Stimulated activated CD4-positive, alpha-beta T cell treated with anti-CD3 and anti-CD28 coated beads, Interleukin-1b, Interleukin-23, amount 100 ng/mL, for 24 hours (primary cell): ENCODE results near the gene TMEM198.

Experiments
- DNase-seq, 4 experiments: peaks; one replicate each; pipeline ENCODE4 v3.0.0-alpha.2; 2020; ENCODE audit warnings: low read depth in 4 of 4, low spot score in 1 of 4

Gene TMEM198

DNA sequence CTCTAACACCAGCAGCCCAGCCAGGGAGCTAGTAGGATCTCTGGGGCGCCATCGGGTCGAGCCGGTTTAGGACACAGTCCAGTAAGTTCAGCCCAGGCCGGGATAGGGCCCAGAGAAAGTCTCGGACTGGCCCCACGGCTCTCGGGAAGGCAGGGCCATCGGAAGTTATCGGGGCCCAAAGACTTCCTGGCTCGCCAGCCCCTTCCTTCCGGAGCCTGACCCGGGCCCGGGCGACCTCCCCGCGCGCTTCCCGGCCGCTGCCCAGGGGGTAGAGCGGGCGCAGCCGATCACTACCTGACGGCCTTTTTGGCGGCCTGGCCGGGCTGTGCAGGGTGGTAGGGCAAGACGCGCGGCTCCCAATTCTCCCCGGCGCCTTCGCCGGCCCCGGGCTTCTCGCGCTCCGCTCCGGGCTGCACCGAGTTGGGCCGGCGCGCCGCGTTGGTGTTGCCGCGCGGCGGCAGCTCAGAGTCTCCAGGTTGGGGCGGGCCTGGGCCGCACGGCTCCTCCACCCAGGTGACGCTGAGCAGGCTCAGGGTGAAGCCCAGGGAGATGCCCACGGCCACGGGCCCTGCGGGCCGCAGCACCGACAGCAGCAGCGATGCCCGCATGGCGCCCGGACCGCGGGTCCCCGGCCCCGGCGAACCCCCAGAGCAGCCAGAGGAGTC, 765 bp upstream of the TMEM198 start:
- peak in 1 of 4 experiments; percentile 21 for DNase-seq

GRCh38 chr2:219544567-219544966, 739 bp downstream of the TMEM198 start:
- no peak for DNase-seq

DNA sequence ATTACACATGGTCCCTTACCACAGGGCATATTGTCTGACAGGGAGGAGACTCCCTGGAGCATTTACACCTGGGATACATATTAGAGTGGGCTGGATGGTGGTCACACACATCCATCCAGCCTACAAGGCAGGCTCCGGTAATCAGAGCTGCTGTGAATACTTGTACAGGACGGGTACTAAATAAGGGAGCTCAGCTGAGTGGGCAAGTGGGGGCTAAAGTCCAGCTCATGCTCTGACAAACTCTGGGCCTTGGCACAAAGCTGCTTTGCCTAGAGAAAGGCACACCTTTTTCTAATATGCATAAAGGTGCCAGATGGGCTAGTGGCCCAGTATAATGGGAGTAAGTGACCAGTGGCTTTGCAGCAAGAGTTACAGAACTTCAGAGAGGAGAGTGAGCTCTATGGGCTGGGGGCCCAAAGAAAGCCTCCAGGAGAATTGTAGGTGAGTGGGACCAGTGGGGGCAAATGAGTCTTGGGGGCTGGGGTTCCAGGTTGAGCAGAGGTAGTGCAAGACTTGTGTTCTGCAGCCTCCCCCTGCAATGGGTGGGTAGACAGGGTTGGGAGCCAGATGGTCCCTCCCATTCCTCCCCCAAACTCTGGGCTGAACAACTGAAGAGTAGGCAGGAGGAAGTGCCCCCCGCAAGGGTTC, 1.6 kb downstream of the TMEM198 start:
- no peak for DNase-seq

DNA sequence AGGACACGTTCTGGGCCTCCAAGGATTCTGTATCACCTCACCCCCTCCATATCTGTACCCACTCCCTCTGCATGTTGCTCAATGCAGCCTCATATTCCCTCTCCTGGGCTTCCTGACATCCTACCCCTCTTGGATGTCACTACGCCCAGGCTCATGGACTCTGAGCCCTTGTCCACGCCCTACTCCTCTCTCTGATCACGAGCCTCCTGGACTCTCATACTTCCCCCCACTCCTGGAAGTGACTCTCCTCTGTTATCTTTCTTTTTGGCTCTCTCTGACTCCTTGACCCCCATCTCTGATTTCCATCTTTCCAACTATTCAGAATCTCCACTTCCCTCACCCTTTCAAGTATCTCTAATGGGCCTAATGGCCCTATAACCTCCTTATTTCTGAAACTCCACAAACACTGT, 2.1 kb downstream of the TMEM198 start:
- no peak for DNase-seq

DNA sequence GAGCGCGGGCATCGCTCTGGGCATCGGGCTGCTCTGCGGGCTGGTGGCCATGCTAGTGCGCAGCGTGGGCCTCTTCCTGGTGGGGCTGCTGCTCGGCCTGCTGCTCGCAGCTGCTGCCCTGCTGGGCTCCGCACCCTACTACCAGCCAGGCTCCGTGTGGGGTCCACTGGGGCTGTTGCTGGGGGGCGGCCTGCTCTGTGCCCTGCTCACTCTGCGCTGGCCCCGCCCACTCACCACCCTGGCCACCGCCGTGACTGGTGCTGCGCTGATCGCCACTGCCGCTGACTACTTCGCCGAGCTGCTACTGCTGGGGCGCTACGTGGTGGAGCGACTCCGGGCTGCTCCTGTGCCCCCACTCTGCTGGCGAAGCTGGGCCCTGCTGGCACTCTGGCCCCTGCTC, 3.8 kb downstream of the TMEM198 start:
- DNase-seq, result no peak

DNA sequence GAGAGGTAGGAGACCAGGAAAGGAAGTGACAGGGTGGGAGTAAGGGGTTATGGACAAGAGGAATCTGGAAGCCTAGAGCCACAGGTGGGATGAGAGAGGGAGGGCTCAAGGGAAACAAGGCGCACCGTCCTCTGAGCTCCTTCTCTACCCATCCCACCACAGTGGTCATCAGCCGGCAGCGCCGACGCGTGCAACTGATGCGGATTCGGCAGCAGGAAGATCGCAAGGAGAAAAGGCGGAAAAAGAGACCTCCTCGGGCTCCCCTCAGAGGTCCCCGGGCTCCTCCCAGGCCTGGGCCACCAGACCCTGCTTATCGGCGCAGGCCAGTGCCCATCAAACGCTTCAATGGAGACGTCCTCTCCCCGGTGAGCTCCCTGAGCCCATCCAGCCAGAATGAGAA, 5.2 kb downstream of the TMEM198 start:
- DNase-seq, result no peak

DNA sequence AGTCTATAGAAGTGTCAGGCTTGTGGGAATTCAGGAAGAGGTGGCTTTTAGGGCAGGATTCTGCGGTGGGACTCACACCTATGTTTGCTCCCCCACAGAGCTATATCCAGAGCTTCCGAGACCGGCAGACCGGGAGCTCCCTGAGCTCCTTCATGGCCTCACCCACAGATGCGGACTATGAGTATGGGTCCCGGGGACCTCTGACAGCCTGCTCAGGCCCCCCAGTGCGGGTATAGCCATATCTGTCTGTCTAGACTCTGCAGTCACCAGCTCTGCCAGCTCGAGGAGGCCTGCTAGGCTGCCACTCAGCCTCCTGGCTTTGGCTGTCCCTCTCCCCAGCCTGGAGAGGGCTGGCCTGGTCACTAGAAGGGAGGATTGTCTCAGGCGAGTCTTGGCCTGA, 5.8 kb downstream of the TMEM198 start:
- no peak for DNase-seq

DNA sequence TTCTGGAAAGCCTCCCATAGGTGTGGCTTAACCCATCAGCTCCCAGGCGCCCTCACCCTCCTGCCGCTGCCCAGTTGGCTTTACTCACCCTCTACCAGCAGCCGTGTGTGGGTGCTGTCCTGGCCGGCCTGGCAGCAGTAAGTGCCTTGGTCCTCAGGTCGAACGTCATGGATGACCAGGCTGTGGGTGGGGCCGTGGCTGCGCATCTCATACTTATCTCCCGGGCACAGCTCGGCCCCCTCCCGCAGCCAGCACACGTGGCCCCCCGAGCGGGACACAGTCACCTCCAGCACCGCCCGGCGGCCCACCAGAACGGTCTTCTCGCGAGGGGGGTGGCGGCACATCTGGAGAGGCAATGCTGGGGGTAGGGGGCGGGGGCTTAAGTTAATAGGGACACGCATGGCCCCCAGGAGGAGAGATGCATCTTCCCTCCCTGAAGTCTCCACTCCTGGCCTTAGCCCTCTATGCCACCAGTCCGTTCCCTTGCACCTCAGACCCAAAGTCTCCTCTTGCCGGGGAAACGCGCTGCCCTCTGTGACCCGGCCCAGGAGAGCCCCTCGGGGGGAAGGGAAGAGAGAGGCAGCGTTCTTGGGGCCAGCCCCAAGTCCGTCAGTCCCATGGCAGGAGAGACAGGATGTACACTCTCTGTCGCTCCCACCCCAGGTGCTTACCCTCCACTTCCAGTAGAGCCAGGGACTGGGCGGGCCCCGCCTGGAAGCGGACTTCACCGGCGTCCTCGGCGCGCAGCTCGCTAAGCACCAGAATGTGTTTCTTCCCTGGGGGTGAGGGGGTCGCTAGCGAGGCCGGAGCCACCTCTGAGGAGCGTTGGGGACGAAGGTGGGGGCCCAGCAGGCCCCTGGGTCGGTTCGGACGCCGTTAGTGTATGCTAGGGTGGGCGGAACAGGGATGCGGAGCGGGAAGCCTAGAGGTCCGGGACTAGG, 7.9 kb downstream of the TMEM198 start:
- no peak for DNase-seq

GRCh38 chr2:219552382-219553167, 8.7 kb downstream of the TMEM198 start:
- peak; percentile 65 to 76 (median 70) for DNase-seq

DNA sequence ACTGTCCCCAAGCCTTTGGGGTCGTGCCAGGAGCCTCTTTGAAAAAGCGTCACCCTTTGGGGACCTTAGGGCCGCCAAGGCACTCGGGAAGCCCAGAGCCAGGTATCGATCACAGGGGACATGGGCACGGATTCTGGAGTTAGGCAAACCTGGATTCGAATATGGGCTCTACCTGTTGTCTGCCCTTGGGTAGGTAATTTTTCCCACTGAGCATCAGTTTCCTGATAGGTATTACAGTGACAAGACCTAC, 9.3 kb downstream of the TMEM198 start:
- DNase-seq, result no peak

- DNase-seq, result no peak
These were observed 9.7 kb downstream of the TMEM198 start for GRCh38 chr2:219553463-219553963.

DNA sequence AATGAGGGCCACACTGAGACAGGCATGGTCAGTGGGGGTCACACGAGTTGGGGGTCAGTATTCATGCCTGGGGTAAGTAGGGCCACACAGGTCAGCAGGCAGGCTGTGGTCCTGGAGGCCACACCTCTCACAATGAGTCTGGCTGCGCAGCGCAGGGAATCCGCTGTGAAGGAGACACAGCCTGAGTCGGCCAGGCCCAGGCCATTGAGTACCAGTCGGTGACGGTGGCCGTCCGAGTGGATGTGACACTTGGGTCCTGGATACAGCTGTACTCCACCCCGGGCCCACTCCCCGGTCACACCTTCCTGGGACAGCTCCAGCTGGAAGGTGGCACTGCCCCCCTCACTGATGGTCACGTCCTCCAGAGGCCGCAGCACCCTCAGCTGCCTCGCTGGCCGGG, 10.5 kb downstream of the TMEM198 start:
- DNase-seq, result no peak

DNA sequence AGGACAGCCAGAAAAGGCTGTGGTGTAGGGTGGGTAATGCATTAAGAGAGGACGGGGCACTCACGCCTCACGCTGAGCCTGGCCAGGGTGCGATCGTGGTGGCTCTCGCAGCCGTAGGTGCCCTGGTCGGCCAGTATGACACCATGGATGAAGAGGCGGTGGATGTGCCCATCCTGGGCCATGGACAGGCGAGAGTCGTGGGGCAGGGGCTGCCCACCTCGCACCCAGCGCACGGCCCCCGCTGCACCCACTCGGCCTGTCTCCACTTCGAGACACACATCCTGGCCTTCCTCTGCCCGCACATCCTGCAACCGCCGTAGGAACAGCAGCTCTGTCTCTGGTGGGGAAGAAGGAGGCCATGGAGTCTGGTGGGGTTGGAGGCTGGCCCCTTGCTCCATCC, 12.1 kb downstream of the TMEM198 start:
- no peak for DNase-seq

DNA sequence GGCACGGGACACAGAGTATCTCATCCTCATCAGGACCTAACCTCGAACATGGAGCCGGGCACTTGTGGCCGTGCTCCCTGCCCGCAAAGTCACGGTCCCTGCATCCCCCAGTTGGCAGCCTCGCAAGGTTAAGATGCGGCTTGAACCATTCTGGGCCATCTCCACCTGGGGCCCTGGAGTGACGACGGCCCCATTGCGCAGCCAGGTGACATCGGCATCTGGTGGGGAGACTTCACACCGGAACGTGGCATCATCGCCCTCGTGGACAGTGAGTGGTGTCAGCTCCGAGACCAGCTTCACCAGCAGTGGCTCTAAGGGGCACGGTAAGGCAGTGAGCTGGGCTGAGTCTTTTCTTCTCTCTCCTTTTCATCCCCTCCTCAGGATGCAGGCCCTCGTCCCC, 12.6 kb downstream of the TMEM198 start:
- DNase-seq, result no peak

GRCh38 chr2:219557320-219557719, 13.5 kb downstream of the TMEM198 start:
- no peak for DNase-seq

- DNase-seq, result no peak
These were observed 14.3 kb downstream of the TMEM198 start for GRCh38 chr2:219557791-219558785.

- no peak for DNase-seq
These were observed 15.5 kb downstream of the TMEM198 start for GRCh38 chr2:219559156-219559915.

DNA sequence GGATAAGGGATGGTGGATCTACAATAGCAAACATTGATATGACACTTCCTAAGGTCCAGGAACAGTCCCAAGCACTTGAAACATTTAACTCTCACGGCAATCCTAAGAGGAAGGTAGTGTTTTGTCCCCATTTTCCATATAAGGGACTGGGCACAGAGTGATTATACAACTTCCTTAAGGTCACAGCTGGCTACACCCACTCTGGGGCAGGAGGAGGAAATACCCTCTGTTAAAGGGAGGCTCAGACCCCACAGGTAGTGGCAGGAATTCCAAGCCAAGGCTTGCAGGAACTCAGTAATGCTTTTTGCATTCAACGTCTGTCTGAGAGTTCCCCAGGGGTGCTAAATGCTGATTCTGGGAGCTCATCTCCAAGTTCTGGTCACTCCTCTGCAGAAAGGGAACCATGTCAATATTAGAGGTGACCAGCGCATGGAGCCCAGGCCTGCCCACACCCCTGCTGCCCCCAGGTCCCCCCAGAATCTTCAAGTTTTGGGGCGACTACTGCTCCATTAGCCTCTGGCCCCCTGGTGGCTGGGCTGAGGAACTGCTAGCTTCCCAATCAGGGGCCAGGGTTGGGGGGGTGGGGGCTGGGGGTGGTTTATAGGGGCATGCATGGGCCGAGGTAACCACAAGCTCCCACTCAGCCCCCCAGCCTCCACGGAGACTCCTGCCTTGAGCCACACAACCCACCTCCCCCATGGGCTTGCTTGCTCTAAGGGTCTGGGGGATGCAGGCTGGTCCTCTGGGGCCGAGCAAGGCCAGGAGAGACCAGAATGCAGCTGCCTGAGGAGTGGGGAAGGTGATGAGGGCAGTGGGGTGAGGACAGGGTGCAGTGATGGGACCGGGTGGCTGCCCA, 16.4 kb downstream of the TMEM198 start:
- DNase-seq, result no peak

DNA sequence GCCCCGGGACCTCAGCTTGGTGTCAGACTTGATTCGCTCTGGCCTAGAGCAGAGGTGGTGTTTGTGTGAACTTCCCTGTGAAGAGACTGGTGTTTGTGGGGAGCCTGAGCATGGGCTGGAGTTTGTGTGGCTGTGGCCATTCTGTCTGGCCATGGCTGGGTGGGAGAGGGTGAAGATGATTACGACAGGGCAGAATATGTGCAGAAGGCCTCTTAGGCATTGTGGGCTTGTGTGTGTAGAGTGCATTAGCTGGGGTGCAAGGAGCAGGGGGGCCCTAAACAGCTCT, 17.0 kb downstream of the TMEM198 start:
- no peak for DNase-seq
